Activated CD8-positive, alpha-beta memory T cell treated with anti-CD3 and anti-CD28 coated beads, Interleukin-2, amount 50 U/mL, for 24 hours (primary cell): Measurements from ENCODE around the gene SLC20A1.
"Not testable (repeated sequence)": the region's sequence is repeated elsewhere in the genome, so short reads cannot be mapped to it uniquely, and the experiment has no call there.

ENCODE experiments used
- DNase-seq: peaks from one replicate; pipeline ENCODE4 v3.0.0-alpha.2; 2020; ENCODE audit errors: extremely low read depth

SLC20A1 gene

GRCh38 chr2:112645310-112646101 is at the start of gene SLC20A1:
Gene SLC20A1 (plus strand): TSS chr2:112645939. CDS start chr2:112646829, 890 bp downstream.
- DNase-seq, result peak; percentile 87

GRCh38 chr2:112597537-112598322 is 48.0 kb upstream of the SLC20A1 start:
- no peak for DNase-seq

GRCh38 chr2:112600634-112601033 is 45.1 kb upstream of the SLC20A1 start:
- no peak for DNase-seq

- DNase-seq, result no peak
Observed at GRCh38 chr2:112601754-112602153, 44.0 kb upstream of the SLC20A1 start.

GRCh38 chr2:112602917-112603316 is 42.8 kb upstream of the SLC20A1 start:
- no peak for DNase-seq

- DNase-seq, result no peak
Observed at GRCh38 chr2:112603731-112604130, 42.0 kb upstream of the SLC20A1 start.

- no peak for DNase-seq
Observed at GRCh38 chr2:112604952-112605351, 40.8 kb upstream of the SLC20A1 start.

DNA sequence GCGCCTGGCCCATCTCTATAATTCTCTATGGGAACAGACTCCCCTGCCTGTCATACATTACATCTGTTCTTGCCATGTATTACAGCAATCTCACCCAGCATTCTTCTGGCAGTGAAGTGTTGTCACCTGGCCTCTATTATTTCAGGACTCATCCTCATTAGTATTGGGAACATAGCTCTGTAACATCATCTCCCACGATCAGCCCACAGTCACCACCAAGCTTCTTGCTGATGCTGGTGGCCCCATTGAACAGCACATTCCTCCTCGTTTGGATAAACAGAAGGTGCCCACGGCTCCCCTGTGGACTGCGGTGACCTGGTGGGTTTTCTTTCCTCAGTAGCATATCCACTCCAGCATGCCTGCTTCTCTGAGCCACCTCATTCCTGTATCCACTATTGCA is 39.8 kb upstream of the SLC20A1 start:
- DNase-seq, result no peak

GRCh38 chr2:112606547-112606946 is 39.2 kb upstream of the SLC20A1 start:
- DNase-seq, result no peak

DNA sequence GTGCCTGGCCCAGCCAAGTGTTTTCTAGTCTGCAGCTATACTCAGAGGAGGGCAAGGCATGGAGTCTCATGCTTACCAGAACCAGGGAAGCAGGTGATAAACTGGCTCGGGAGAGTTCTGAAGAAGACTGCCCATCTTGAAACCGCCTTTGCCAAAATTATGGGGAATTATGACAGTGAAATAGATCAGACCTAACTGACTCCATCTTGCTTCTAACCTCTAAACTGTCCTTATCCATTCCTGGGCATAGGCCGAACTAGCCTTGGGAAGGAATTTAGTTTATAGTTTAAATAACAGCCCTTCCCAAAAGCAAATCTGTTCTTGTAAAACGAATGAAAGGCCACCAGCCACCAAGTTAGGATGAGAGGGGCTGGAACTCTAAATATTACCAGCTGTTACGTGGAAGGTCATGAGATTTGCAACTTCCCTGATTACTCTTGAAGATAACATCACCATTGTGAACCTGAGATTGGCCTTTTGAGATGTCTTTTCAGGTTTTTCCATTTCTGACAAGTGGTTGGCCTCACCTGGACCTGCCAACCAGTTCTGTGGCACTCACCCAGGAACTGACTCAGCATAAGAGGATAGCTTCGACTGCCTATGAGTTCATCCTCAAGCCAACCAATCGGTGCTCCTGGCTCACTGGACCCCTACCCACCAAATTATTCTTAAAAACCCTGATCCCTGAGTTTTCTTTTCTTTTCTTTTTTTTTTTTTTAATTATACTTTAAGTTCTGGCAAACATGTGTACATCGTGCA is 37.9 kb upstream of the SLC20A1 start:
- no peak for DNase-seq

- DNase-seq, result not testable (repeated sequence)
Observed at GRCh38 chr2:112609320-112609719, 36.4 kb upstream of the SLC20A1 start.

GRCh38 chr2:112612283-112612682 is 33.5 kb upstream of the SLC20A1 start:
- DNase-seq, result not testable (repeated sequence)

- no peak for DNase-seq
Observed at GRCh38 chr2:112614201-112614840, 31.4 kb upstream of the SLC20A1 start.

DNA sequence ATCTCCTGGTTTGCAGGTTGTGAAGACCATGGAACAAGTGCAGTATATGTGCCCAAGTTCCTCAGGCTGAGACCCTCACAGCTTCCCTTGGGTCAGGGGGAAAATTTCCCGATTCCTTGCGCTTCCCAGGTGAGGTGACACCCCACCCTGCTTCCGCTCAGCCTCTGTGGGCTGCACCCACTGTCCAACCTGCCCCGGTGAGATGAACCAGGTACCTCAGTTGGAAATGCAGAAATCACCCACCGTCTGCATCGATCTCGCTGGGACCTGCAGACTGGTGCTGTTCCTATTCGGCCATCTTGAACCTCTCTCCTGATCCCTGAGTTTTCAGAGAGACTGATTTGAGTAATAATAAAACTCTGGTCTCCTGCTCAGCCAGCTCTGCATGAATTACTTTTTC is 30.7 kb upstream of the SLC20A1 start:
- DNase-seq, result no peak

- DNase-seq, result not testable (repeated sequence)
Observed at GRCh38 chr2:112615798-112616197, 29.9 kb upstream of the SLC20A1 start.

DNA sequence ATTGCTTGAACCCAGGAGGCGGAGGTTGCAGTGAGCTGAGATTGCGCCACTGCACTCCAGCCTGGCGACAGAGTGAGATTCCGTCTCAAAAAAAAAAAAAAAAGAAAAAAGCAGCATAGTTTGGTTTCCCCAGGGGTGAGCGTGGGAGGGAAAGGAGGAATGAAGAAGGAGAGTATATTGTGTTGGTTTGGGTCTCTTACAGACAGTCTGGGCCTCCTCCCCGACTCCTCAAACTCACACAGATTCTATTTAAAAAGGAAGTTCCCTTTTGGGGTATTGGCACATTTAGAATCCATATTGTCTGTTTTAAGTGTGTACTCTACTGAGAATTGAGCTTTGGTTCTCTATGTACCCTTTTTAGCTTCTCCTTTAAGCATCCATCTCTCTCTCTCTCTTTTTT is 27.4 kb upstream of the SLC20A1 start:
- DNase-seq, result no peak

DNA sequence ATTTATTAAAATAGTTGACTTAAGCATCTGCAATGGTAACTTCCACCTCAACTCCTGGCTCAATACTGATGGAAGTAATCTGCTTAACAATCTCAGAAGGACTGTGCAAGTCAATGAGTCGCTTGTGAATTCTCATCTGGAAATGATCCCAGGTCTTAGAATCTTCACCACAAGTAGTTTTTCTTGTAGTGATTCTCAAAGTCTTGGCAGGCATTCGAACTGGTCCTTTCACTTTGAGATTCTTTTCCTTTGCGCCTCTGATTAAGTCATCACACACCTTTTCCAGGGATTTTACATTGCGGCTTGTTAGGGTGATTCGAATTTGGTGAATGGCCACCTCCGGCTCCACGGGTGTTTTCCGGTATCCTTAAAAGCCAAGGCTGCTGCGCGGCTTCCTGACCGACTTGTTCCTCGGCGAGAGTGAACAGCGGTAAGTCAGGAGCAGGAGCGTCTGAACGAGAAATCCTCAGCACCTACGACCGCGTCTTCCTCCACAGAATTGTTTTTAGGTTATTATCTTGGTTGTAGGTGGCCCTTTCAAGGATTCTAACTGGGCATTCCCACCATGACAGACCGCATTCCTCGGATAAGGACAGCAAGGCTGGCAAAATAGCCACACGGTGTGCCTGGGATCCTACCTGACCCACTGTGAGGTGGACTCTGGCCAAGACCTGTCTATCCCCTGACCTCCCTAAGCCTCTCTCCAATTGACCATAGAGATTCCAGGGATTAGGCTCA is 23.8 kb upstream of the SLC20A1 start:
- DNase-seq, result no peak

GRCh38 chr2:112622528-112622849 is 23.2 kb upstream of the SLC20A1 start:
- DNase-seq, result no peak

- DNase-seq, result peak; percentile 53
Observed at GRCh38 chr2:112623913-112624777, 21.6 kb upstream of the SLC20A1 start.

DNA sequence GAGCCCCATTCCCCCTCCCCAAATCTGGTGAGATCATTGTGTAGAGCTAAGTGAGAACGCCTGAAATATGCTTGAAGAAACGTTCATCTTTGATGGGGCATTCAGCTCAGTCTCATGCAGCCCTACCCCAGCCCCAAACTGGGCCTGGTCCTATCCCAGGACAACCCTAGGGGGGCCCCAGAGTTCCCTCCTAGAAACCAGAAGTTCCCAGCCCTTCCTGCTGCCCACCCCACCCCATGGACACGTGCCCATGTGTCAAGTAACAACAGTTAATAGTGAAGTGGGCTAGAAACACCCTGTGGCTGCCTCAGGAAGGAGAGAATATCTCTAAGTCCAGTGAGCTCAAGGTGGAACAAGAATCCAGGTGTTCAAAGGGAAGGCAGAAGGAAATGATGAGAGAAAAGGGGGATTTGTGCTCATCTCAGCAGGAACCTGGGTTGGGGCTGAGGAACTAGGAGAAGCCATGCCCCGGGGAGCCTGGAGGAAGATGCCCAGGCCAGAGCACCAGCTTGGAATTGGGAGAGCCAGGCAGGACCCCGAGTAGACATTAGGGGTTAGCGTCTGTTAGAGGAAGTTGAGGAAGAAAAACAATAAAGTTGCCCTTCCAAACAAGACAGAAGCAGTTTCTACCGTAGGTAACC is 20.1 kb upstream of the SLC20A1 start:
- DNase-seq, result no peak
